Activated T-cell treated with anti-CD3 and anti-CD28 coated beads for 24 hours (primary cell): ENCODE data around the gene ADCY2.

Experiments
- DNase-seq: peaks from one replicate; pipeline ENCODE4 v3.0.0-alpha.2; 2020; ENCODE audit warnings: low read depth

ADCY2 gene

DNA sequence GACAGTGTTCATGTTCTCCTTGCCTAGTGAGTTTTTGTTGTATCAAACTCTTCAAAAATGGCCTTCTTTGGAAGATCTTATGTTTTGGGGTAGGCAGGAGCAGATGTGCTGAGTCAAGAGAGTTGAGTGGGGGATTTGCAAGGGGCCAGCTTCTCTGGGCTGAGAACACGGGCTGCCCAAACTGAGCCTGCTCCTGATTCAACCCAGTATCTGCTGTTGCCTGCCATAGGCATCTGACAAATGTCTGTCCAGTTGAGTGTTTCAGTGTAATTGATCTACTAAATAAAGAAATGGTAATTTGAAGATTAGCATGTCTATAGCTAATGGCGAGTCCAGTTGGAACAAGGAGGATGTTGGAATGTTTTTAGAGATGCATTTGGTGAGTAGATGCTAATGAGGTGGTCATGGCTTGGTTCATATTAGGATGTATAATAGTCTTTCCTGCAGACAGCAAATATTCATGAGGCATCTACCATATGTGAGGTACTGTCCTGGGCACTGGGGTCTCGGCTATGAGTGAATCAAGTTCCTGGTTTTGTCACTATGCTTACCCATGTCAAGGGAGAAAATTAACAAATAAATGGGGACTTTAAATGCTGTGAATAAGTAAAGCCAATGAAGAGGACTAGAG is 119.5 kb downstream of the ADCY2 start:
- DNase-seq, result no peak

DNA sequence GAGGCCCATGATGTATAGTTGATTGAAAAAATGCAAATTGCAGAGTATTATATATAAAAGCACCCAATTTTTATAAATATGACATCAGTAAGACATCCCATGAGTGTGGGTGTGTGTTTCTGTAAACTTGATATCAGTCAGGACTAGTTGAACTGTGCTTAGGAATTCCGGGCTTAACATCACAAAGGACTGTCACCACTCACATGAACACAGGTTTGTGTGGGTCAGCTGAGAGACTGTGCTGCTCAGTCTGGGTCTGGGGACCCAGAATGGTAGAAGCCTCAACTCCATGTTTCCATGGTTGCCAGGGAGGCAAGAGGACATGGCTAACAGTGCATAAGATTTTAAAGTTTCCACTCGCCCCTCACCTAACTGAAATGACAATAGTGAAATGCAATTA is 120.3 kb downstream of the ADCY2 start:
- no peak for DNase-seq

DNA sequence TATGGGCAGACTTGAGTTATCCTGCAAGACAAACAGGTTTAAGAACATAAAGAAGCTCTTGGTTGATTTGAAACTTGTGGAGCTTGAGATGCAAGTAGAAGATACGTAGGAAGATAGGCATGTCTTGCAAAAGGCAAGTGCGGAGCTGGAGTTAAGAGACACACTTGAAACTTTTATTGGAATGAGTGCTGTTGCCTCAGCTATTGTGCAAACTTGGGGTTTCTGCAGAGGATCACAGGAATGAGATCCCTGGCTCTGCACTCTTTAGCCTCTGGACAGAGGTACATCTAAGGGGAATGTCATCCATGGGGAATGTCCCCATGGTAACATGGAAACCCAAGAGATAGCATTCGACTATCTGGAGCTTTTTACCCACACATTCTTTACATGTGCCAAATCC is 121.1 kb downstream of the ADCY2 start:
- DNase-seq, result no peak

DNA sequence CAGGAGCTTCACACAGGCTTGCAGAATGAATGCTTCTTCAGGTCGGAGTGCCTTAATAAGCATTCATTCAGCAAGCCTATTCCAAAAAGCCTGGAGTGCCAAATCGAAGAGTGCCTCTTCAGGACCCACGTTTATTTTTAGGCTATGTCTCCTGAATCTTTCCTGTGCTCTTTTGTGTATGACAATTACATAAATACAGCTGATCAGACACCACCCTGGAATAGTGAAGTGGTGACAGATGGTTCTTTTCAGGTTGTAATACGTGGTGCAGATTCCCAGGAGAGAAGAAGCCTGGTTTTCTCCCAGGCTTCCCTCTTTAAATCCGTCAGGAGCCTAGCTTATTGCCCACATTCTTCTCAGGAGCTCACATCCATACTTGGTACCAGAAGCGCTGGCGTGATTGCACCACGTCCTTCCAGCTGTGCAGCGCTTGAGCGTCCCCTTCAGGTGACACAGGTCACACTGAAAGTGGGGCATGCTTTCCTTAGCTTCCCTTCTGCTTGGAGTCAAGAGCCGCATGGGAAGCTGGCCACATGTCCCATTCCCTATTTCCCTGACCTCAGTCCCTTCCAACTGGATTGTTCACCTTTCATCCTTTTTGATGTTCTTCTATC is 123.1 kb downstream of the ADCY2 start:
- DNase-seq, result no peak

DNA sequence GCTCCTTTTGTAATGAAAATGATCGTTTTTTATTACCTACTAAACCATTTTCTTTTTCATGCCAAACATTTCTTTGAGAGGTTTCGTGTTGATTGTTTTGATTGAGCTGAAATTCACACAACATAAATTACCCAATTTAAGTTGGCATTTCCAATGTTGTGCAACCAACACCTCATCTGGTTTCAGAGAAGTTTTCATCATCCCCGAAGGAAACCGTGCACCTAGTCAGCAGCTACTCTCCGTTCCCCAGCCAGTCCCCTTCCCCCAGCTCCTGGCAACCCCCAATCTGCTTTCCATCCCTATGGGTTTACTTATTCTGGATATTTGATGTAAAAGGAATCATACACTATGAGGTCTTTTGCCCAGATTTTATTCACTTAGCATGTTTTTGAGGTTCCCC is 123.6 kb downstream of the ADCY2 start:
- DNase-seq, result no peak

DNA sequence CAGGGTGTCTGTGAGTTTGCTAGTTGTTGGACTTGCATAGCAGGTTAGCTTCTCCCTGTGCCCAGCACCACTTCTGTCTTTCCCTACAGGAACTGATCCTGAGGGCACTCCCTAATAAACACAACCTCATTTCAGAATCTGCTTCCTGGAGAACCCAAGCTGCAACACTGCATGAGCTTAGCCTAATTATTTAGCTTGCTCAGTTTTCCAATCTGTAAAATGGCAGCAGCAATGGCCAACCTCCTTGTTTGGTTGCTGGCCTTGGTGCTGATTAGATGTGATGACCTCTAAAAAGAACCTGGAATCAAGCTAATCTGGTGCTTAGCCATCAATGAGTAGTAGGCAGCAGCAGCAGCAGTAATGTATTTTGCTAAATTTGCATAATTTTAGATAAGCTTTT is 133.9 kb downstream of the ADCY2 start:
- no peak for DNase-seq

DNA sequence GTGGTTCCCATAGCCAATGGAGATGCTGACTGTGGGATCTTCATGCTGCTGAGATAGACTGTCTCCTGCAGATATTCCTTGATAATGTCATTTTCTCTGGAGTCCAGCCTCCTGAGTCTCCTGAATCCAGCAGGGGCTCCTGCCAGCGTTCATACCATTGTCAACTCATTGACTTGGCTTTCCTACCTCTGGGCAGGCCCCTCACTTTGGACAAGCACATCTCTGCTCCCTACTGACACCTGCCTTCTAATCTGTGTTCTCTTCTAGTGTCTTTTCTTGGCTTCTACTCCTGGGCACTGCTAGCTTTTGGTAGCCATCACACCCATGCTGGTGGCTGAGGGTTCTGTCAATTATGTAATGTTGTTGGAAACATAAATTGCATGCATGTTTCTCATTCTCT is 138.0 kb downstream of the ADCY2 start:
- no peak for DNase-seq

DNA sequence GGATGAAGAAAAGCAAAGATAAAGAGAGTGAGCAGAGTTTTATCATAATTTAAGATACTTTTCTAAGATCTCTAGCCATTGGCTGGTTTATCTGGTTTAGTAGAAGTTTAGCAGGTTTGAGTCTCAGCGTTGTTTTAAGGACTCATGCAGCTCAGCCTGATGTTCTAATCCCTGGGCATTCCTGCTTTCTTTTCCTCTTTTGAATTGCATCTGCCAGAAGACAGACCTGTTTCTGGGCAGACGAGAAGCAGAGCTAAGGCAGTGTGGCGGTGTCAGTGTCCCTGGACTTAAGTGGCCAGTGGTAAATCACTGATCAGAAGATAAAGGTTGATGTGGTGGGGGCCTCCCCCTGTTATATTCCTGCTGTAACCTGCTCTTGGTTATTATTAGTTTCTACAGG is 138.6 kb downstream of the ADCY2 start:
- DNase-seq, result no peak

DNA sequence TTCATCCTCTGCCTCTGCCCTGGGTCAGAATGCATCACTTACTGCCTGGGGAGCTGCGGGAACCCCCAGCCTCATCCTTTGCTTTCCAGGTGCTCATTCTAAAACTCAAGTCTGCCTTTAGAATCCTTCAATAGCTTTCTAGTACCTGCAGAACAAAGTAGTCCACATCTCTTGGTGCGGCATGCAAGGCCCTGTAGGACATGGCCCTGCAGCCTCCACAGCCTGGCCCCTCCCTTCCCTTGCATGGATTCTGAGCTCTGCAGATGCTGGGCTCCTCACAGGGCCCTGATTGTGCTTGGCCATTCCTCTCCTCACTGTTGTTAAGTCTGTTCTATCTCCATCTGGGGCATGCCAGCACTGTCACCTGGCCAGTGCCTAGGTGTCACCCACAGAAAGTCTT is 141.6 kb downstream of the ADCY2 start:
- DNase-seq, result no peak

DNA sequence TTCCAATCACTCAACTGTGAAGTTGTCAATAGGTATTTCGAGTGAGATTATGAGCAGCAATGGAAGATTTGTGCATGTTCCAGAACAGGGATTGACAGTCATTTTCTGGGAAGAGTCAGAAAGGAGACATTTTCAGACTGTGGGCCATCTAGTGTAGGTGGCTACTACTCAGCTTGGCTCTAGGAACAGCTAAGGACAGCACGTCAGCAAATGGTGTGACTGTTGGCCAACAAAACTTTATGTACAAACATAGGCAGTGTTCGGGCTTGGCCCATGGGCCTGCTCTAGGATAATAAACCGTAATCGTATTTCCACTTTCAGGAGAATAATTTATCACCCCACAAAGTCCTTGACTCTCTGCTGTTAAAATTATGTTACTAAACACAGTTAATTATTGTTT is 143.6 kb downstream of the ADCY2 start:
- DNase-seq, result no peak

DNA sequence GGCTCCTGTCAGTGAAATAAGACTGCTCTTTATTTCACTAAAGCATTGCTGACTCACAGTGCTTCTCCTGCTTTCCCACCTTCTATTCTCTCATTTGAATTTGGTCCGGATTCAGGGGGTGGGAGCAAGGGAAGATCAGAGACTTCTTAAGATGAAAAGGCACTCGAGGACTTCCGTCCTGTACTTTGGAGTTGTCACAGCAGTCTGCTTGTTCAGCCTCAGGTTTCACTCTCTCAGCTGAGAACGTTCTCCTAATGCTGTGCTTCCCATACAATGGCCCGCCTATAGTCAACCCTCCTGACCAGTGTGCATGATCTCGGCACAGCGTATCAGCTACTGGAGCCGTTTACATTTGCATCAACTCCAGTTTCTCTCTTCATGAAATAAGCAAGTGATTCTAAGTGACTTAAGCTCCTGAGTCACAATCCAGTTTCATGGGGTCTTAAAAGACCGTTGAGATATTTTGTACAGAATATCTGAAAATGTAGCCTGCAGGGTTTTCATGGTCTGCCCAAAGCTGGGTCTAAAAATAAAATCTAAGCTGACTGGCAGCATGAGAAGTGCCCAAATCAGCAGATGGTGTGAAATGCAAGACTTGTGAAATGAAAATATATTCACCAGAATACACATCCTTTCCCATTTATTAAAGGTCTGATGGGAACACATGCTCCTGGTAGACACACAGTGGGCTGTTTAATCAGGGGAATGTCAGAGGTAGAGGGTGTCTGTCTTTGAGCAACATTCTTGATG is 145.0 kb downstream of the ADCY2 start:
- no peak for DNase-seq

DNA sequence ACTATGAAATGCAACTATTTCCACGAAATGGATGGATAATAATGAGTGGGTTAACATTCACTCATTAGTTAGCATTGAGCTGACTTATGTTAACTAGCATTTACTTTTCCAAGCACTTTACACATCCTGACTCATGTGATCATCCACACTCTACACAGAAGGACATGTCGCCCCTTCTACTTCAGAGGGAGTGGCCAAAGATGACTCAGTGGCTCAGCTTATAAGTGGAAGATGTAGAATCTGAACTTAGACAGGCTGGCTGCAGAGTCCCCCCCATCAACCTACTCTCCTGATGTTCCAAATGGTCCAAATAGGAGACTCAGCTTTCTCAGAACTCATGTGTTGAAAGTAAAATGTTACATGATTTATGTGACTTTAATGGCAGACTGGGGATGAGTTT is 146.0 kb downstream of the ADCY2 start:
- DNase-seq, result no peak

DNA sequence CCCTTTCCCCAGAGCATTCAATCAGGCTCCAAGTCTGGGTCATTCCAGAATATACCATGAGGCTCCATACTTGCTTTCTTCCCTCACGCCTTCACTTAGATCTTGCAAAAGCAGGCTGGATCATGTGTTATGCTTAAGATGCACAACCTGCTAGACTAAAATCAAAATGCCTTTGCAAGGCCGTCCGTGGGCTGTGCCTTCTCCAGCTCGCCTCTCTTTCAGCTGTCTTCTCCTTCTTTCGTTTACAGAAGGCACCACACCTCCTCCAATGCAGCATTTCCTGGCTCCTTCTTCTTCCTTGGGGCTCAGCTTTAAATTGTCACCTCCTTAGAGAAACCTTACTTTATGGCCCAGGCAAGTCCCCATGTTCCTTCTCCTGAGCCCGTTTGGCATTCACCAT is 150.6 kb downstream of the ADCY2 start:
- no peak for DNase-seq

DNA sequence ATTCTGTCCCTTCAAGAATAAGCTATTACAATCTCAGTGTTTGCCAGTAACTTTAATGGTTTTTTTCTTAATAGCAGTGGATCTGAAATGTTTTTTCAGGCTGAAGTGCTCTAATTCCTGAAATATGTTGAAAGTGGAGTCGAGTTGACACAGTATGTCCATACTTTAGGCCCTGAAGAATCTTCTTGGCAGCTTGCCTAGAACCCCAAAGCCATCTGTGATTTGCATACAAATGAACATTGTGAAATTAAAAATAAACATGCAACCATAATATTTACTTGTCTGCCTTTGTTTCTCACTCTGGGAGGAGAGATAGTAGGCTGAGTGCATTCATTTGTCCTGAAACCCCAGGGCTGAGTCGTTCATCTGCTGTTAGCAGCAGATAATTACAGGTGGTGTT is 152.7 kb downstream of the ADCY2 start:
- DNase-seq, result no peak

DNA sequence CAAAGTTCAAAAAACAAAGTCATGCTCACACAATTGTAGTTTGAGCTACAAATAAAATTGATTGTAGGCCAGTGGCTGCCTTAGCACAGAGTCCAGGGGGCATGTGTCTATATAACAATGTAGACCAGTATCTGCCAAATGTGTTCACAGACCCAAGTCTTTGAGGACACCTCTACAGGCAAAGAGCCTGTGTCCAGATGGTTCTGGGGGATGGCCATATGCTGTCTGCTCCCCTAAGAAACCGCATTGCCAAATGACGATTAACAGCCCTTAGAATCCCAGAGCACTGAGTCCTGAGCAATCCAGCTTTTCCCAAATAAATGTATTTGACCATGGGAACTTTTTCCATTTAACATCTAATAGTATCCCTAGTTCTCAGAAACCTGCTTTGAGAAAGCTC is 169.6 kb downstream of the ADCY2 start:
- DNase-seq, result no peak

DNA sequence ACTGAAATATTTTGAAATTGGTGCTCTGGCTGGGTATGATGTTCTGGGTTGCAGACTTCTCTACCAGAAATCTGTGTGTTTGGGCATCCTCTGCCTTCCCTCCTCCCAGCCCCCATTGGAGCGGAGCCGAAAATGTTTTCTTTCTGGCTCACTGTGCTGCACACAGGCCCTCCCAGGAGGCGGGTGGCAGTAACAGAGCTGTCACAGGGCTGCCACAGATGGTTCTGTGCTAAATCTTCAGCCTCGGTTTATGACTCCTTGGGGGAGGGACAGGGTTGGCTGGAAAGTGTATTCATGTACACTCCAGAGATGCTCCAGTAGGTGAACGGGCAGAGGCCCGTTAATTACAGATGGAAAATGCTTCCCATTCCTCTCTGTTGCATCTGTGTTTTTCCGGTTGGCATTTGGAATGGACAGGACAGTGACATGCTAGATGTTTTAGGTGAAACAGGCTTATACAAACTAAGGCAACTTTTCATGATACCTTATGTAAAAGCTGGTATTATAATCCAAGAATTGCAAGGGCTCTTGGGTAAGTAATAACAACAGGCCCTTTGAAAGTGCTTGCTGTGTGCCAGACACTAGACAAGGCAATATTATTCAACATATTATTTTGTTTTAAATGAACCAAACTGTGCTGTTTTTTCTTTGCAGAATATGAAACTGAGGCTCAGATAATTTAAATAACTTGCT is 180.2 kb downstream of the ADCY2 start:
- DNase-seq, result no peak

DNA sequence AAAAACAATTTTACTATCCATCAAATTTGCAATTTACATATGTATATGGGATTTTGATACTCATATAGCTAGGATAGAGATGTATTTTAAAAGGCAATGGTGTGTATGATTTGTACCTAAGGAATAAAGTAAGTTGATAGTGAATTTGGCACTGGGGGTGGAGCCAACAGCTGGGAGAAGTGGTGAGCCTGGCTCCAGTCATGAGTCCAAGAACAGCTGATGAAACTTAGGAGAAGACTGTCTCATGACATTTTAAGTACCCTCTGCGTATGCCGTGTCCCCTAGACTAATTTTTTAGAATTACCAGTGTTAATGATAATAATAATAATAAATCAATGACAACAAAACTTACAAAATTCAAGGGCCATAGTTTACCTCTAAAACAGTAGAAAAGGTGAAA is 181.4 kb downstream of the ADCY2 start:
- DNase-seq, result no peak

DNA sequence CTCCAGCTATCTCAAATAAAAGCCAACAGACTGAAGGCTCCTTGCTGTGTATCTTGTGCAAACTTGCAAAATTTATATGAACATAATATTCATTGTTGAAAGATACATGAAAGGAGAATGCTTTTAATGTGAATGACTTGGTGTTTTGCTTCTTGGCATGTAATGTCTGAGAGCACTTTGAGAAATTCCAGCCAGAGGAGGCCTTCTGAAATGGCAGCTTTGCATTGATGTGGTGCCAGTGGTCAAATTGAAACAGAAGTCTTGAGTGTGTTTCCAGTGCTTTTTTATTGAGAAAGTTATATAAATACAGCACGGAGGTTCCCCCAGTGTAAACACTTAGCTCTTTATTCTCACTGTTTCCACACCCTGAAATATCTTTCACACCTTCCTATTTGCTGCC is 182.1 kb downstream of the ADCY2 start:
- no peak for DNase-seq

DNA sequence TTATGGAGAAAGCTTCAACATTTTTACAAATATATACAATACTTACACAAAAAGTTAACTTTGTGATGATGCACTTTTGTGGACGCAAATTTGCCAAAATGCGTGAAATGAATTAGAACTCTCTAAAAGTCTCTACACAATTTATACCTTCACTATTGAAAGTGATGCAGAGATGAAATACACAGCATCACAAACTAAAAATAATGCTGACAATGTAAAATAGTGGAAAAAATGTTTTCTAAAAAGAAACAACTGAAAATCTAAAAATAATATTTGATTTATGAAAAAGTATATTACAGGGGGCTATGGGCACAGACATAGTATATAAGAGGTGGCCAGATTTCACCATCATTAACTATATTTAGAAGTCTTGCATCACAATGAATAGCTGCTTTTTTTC is 188.8 kb downstream of the ADCY2 start:
- no peak for DNase-seq

DNA sequence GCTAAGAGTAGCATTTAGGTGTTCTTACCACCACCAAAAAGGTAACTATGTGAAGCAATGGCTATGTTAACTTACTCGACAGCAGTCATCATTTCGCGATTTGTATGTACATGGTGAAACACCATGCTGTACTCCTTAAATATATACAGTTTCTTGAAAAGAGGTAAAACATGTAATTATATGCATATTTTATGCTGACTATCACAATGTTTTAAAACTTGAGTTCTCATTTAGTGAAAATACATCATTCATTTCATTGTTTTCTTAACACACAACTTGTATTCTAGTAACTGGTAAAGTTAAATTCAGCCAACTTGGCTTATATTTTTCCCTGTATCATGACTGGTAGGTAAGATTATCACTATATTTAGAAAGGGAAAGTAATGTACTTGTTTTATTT is 189.9 kb downstream of the ADCY2 start:
- DNase-seq, result no peak

DNA sequence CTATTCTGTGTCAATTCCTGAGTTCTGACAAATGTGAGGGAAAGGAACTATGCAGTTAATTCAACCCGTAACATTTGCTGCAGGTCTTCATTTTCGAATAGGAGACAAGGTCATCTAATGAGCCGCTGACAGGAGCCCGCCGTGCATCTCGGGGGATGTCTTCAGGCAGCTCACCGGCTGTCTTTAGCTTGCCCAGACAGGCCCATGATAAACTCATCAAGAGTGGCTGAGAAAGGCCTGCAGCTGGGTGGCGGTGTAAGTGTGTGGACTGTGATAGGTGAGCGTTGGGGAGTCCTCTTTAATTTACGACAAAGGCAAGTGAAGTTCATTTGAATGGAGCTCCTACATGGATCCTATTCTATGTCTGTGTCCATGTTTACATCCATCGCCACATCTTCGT is 190.5 kb downstream of the ADCY2 start:
- DNase-seq, result no peak

DNA sequence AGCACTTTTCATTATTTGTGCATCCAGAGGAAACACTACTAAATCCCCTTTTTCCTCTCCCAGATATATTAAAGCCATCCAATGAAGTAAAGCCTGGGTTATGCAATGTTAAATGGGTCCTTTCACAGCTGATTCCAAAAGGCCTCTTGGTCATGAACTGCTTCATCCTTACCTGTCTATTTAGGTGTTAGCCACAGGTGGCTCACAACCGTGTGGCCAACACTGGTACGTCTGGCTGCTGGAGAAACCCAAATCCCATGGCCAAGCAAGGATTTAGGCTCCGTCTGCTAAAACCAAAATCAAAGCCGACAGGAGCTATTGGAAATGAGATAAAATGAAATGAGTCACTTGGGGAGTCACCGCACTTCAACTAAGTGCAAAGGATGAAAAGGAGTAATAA is 193.9 kb downstream of the ADCY2 start:
- no peak for DNase-seq

DNA sequence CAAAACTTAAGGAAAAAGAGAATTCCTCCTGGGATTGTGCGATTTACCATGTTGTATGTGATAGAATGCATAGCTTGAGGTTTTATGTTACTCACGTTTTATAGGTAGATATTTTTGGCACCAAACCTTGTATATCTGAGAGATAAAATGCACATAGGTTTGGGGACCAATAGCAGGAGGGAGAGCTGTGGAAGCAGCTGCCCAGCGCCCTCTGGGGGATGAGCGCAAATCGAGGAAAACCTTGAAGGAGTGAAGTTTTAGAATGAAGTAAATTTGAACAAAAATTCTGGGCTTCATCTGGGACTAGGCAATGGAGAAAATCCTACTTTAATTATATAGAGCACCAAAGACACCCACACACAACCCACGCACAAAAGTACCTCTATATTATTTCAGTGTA is 197.0 kb downstream of the ADCY2 start:
- DNase-seq, result no peak
